DND-41 (cell line): Measurements from ENCODE around the gene RPS28.

ENCODE experiments used
- ATAC-seq: fragments of 200-7000 bp; cut with Tn5 transposase; 3 replicates; pipeline ENCODE4 v1.9.1; 2021; ENCODE audit warnings: low read depth; ENCODE audit not compliant: insufficient read depth
- DNase-seq: peaks from one replicate; pipeline ENCODE4 v3.0.0-alpha.2; 2020
- H2AFZ ChIP-seq: 2 replicates; pipeline ENCODE4 v1.6.0; 2012; ENCODE audit warnings: low read depth, low read length
- H3K27ac ChIP-seq: 2 replicates; pipeline ENCODE4 v1.5.1; 2012; ENCODE audit warnings: low read length, inconsistent platforms
- H3K27me3 ChIP-seq: fragments of 200-600 bp; sonication (generic); 2 replicates; pipeline ENCODE4 v1.6.0; 2012; ENCODE audit warnings: low read length, mild to moderate bottlenecking, inconsistent platforms; ENCODE audit not compliant: insufficient read depth, poor library complexity
- H3K36me3 ChIP-seq: 2 replicates; pipeline ENCODE4 v1.5.1; 2012; ENCODE audit warnings: low read length, inconsistent platforms; ENCODE audit not compliant: insufficient read depth
- H3K4me1 ChIP-seq: 2 replicates; pipeline ENCODE4 v1.5.1; 2012; ENCODE audit warnings: mild to moderate bottlenecking, low read length; ENCODE audit not compliant: insufficient read depth
- H3K4me2 ChIP-seq: 2 replicates; pipeline ENCODE4 v1.6.0; 2012; ENCODE audit warnings: mild to moderate bottlenecking, moderate library complexity, low read length, inconsistent platforms; ENCODE audit not compliant: insufficient read depth
- H3K4me3 ChIP-seq, 2 experiments: fragments of 200-600 bp in 1 of 2; shearing (Covaris generic) in 1 of 2; 2 replicates each; pipeline ENCODE4 v1.5.1; 2012 to 2016; ENCODE audit warnings: inconsistent platforms in 2 of 2, low read length in 2 of 2, mild to moderate bottlenecking in 2 of 2, low read depth in 1 of 2, moderate library complexity in 1 of 2
- H3K79me2 ChIP-seq: 2 replicates; pipeline ENCODE4 v1.6.0; 2012; ENCODE audit warnings: low read length, inconsistent platforms; ENCODE audit not compliant: insufficient read depth
- H3K9ac ChIP-seq: 2 replicates; pipeline ENCODE4 v1.6.0; 2012; ENCODE audit warnings: low read depth, mild to moderate bottlenecking, inconsistent platforms, low read length, moderate library complexity
- H3K9me3 ChIP-seq: 2 replicates; pipeline ENCODE4 v1.5.1; 2012; ENCODE audit warnings: low read length, moderate library complexity, mild to moderate bottlenecking, inconsistent platforms; ENCODE audit not compliant: insufficient read depth, severe bottlenecking
- H4K20me1 ChIP-seq: 2 replicates; pipeline ENCODE4 v1.6.0; 2012; ENCODE audit warnings: low read length; ENCODE audit not compliant: insufficient read depth
- CTCF ChIP-seq: IDR thresholded peaks from 2 replicates; pipeline ENCODE4 v1.5.1; 2012; ENCODE audit warnings: borderline replicate concordance, low read length, moderate library complexity, mild to moderate bottlenecking; ENCODE audit not compliant: poor library complexity, severe bottlenecking; ENCODE audit errors: extremely low read depth
- EZH2 ChIP-seq: IDR thresholded peaks from 3 replicates; pipeline ENCODE4 v1.6.1; 2012; ENCODE audit warnings: borderline replicate concordance, low read depth, mild to moderate bottlenecking, moderate library complexity, low read length, inconsistent platforms; ENCODE audit not compliant: severe bottlenecking

The RPS28 gene

GRCh38 chr19:8336072-8336569 is 14.8 kb downstream of the RPS28 start:
- ATAC-seq, result no peak
- no peak for DNase-seq
- Histone ChIP-seq H3K4me3 (no peak overlapping the region), H3K27me3 (no peaks in the 10 kb centered on the region), H3K9me3 (no peaks in the 10 kb centered on the region), H4K20me1 (no peaks in the 10 kb centered on the region), H3K4me2 (no peak overlapping the region), H3K9ac (no peak overlapping the region), H3K36me3 (no peaks in the 10 kb centered on the region), H3K79me2 (no peaks in the 10 kb centered on the region), H2AFZ (no peak overlapping the region), H3K27ac (no peak overlapping the region), H3K4me1 (no peaks in the 10 kb centered on the region)
- TF ChIP-seq CTCF (no peak), EZH2 (no peak)

- Histone ChIP-seq H3K4me2 (no peak overlapping the region), H2AFZ (no peak overlapping the region), H3K9ac (no peak overlapping the region), H3K9me3 (no peaks in the 10 kb centered on the region), H3K4me3 (no peak overlapping the region), H3K27ac (no peak overlapping the region), H3K4me1 (no peaks in the 10 kb centered on the region), H4K20me1 (no peaks in the 10 kb centered on the region), H3K27me3 (no peaks in the 10 kb centered on the region), H3K36me3 (no peaks in the 10 kb centered on the region), H3K79me2 (no peaks in the 10 kb centered on the region)
- TF ChIP-seq EZH2, result no peak
- TF ChIP-seq CTCF, result no peak
- ATAC-seq, result no peak
- no peak for DNase-seq
Measured at GRCh38 chr19:8336660-8337059, 15.4 kb downstream of the RPS28 start.

- Histone ChIP-seq H3K27me3 (no peaks in the 10 kb centered on the region), H3K4me2 (no peak overlapping the region), H3K79me2 (no peaks in the 10 kb centered on the region), H4K20me1 (no peaks in the 10 kb centered on the region), H3K4me3 (no peak overlapping the region), H3K27ac (no peak overlapping the region), H3K4me1 (no peaks in the 10 kb centered on the region), H3K9ac (no peak overlapping the region), H2AFZ (no peak overlapping the region), H3K9me3 (no peaks in the 10 kb centered on the region), H3K36me3 (no peaks in the 10 kb centered on the region)
- DNase-seq, result no peak
- TF ChIP-seq CTCF, result no peak
- no peak for TF ChIP-seq EZH2
- ATAC-seq, result no peak
Measured at GRCh38 chr19:8337728-8338127, 16.4 kb downstream of the RPS28 start.

GRCh38 chr19:8338835-8339234 is 17.5 kb downstream of the RPS28 start:
- ATAC-seq, result no peak

More at GRCh38 chr19:8338835-8339234, 17.5 kb downstream of the RPS28 start:
- Histone ChIP-seq H3K4me2 (no peak overlapping the region), H2AFZ (no peak overlapping the region), H3K9ac (no peak overlapping the region), H3K9me3 (no peaks in the 10 kb centered on the region), H3K4me1 (no peaks in the 10 kb centered on the region), H3K36me3 (no peaks in the 10 kb centered on the region), H3K4me3 (no peak overlapping the region), H3K27me3 (no peaks in the 10 kb centered on the region), H3K79me2 (no peaks in the 10 kb centered on the region), H3K27ac (no peak overlapping the region), H4K20me1 (no peaks in the 10 kb centered on the region)
- no peak for DNase-seq
- TF ChIP-seq EZH2, result no peak
- TF ChIP-seq CTCF, result no peak
